Measurements from ENCODE around the gene GLG1.
"Not testable (repeated sequence)": the region's sequence is repeated elsewhere in the genome, so short reads cannot be mapped to it uniquely, and the experiment has no call there.

Gene GLG1

DNA sequence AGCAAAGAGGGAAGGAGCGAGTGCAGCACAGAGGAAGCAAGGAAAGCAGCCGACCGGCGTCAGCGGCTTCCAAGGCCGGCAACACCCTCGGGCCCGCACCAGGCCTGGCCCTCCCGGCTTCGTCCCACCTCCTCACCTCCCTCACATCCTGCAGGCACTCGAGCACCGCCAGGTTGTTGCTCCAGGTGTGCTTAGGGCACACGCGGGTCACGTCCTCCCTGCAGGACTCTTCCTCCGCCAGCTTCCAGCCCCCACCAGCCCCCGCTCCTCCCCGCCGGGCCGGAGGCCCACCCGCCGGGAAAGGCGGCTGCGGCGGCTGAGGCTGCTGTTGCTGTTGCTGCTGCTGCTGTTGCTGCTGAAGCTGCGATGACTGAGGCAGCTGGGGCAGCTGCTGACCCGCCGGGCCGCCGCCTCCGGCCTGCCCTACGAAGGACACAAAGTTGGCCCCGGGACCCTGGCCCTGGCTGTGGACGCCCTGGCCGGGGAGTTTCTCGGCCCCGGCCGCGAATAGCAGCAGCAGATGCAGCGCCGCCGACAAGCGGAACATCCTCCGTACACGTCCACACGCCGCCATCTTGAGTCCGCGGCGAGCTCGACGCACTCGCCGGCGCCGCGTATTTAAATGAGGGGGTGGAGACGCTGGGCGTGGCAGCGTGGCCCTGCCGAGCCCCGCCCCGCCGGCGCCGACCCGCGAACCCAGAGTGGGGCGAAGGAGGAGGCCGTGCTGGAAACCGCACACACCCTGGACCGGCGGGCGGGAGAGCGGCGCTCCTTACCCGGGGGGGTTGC lies at the start of gene GLG1:
Gene GLG1, minus strand, starts transcription at position 594 of the 789 bp plus-strand sequence. Its CDS starts 20 bp downstream, at position 574.
- H3K4me1 ChIP-seq (ENCODE audit: control insufficient read depth, low read length), result peaks cover 21% of the 10 kb centered on the region
- no peaks in the 10 kb centered on the region for H3K27me3 ChIP-seq (ENCODE audit: control insufficient read depth, low read length)
- no peaks in the 10 kb centered on the region for H3K9me2 ChIP-seq (replicated peaks; ENCODE audit: control insufficient read depth, low read length)
- H3K4me3 ChIP-seq (ENCODE audit: low read length), result peak within 1 kb of the TSS; percentile 96
- TF ChIP-seq EZH2phosphoT487 (IDR thresholded peaks at IDR 0.05; ENCODE audit: borderline replicate concordance, low read length) (no peak), CTCF (IDR thresholded peaks at IDR 0.05; ENCODE audit: low read depth, low read length, poor library complexity, severe bottlenecking) (no peak)
- H3K36me3 ChIP-seq (ENCODE audit: control insufficient read depth, low read length), result peaks cover 6% of the 10 kb centered on the region; the same call in 1 of the 2 replicates
- H3K9me3 ChIP-seq (ENCODE audit: control insufficient read depth, insufficient read depth, low read length), result no peaks in the 10 kb centered on the region
- H3K4me2 ChIP-seq (ENCODE audit: low read length), result peak within 1 kb of the TSS; percentile 83
- H4K20me1 ChIP-seq (ENCODE audit: control insufficient read depth, insufficient read depth, low read depth, low read length), result peaks cover 5% of the 10 kb centered on the region
- no peaks in the 10 kb centered on the region for H3F3A ChIP-seq (ENCODE audit: control insufficient read depth, insufficient read depth)
- H3K27ac ChIP-seq (ENCODE audit: low read depth, low read length), result peak within 1 kb of the TSS; percentile 45
- H3K79me2 ChIP-seq (ENCODE audit: control insufficient read depth, low read length), result peaks cover 52% of the 10 kb centered on the region

- no peak overlapping the region for H3K27ac ChIP-seq (ENCODE audit: low read depth, low read length)
These were observed 47.7 kb upstream of the GLG1 start for GRCh38 chr16:74654536-74655050.

DNA sequence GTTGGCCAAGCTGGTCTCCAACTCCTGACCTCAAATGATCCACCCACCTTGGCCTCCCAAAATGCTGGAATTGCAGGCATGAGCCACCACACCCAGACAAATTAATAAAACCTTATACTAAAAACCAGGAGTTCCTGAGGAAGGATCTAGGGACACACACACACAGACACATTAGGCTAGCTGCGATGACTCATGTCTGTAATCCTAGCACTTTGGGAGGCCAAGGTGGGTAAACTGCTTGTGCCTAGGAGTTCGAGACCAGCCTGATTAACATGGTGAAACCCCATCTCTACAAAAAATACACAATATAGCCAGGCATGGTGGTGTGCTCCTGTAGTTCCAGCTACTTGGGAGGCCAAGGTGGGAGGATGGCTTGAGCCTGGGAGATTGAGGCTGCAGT lies 46.0 kb upstream of the GLG1 start:
- not testable (repeated sequence) for H3K9me2 ChIP-seq (replicated peaks; ENCODE audit: control insufficient read depth, low read length); H3K4me3 ChIP-seq (ENCODE audit: low read length); H4K20me1 ChIP-seq (ENCODE audit: control insufficient read depth, insufficient read depth, low read depth, low read length); H3F3A ChIP-seq (ENCODE audit: control insufficient read depth, insufficient read depth); H3K4me2 ChIP-seq (ENCODE audit: low read length); H3K27me3 ChIP-seq (ENCODE audit: control insufficient read depth, low read length); H3K27ac ChIP-seq (ENCODE audit: low read depth, low read length); H3K4me1 ChIP-seq (ENCODE audit: control insufficient read depth, low read length); H3K9me3 ChIP-seq (ENCODE audit: control insufficient read depth, insufficient read depth, low read length)
- peaks cover 92% of the 10 kb centered on the region for H3K36me3 ChIP-seq (ENCODE audit: control insufficient read depth, low read length)
- H3K79me2 ChIP-seq (ENCODE audit: control insufficient read depth, low read length), result peaks cover 97% of the 10 kb centered on the region

More at GRCh38 chr16:74654536-74655050, 47.7 kb upstream of the GLG1 start:
- no peak overlapping the region for H3K4me2 ChIP-seq (ENCODE audit: low read length)
- TF ChIP-seq CTCF (IDR thresholded peaks at IDR 0.05; ENCODE audit: low read depth, low read length, poor library complexity, severe bottlenecking), result no peak
- TF ChIP-seq EZH2phosphoT487 (IDR thresholded peaks at IDR 0.05; ENCODE audit: borderline replicate concordance, low read length), result no peak
- peaks cover 8% of the 10 kb centered on the region for H3F3A ChIP-seq (ENCODE audit: control insufficient read depth, insufficient read depth)
- H3K9me3 ChIP-seq (ENCODE audit: control insufficient read depth, insufficient read depth, low read length), result no peaks in the 10 kb centered on the region
- H3K4me1 ChIP-seq (ENCODE audit: control insufficient read depth, low read length), result peaks cover 17% of the 10 kb centered on the region
- H3K79me2 ChIP-seq (ENCODE audit: control insufficient read depth, low read length), result peaks cover 98% of the 10 kb centered on the region
- H4K20me1 ChIP-seq (ENCODE audit: control insufficient read depth, insufficient read depth, low read depth, low read length), result peaks cover 20% of the 10 kb centered on the region
- H3K27me3 ChIP-seq (ENCODE audit: control insufficient read depth, low read length), result no peaks in the 10 kb centered on the region
- H3K4me3 ChIP-seq (ENCODE audit: low read length), result no peak overlapping the region
- H3K36me3 ChIP-seq (ENCODE audit: control insufficient read depth, low read length), result peaks cover 92% of the 10 kb centered on the region
- H3K9me2 ChIP-seq (replicated peaks; ENCODE audit: control insufficient read depth, low read length), result no peaks in the 10 kb centered on the region

DNA sequence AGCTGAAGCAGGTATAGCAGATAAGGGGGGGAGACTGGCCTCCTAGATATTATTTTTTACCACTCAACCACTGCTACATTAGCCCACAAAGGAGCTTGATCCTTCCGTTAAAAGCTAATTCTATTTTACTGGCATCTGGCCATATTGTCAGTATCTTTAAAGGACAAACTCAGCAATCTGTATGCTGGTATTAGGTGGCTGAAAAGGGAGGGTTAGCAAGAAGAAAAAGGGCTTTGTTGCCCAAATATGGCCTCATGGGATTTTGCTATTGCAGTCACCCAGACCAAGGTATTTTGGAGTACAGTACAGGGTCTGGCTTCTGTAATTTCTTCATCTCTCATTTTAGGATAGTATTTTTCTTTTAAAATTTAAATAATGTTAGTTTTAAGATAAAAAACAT lies 45.3 kb upstream of the GLG1 start:
- Histone ChIP-seq H3K4me2 (ENCODE audit: low read length) (no peak overlapping the region), H3K9me3 (ENCODE audit: control insufficient read depth, insufficient read depth, low read length) (no peaks in the 10 kb centered on the region), H4K20me1 (ENCODE audit: control insufficient read depth, insufficient read depth, low read depth, low read length) (peaks cover 7% of the 10 kb centered on the region; the same call in 1 of the 2 replicates), H3K4me3 (ENCODE audit: low read length) (no peak overlapping the region), H3K27me3 (ENCODE audit: control insufficient read depth, low read length) (no peaks in the 10 kb centered on the region), H3K9me2 (replicated peaks; ENCODE audit: control insufficient read depth, low read length) (no peaks in the 10 kb centered on the region), H3F3A (ENCODE audit: control insufficient read depth, insufficient read depth) (peaks cover 8% of the 10 kb centered on the region), H3K79me2 (ENCODE audit: control insufficient read depth, low read length) (peaks cover 92% of the 10 kb centered on the region), H3K4me1 (ENCODE audit: control insufficient read depth, low read length) (no peaks in the 10 kb centered on the region), H3K27ac (ENCODE audit: low read depth, low read length) (no peak overlapping the region), H3K36me3 (ENCODE audit: control insufficient read depth, low read length) (peaks cover 91% of the 10 kb centered on the region)
- TF ChIP-seq EZH2phosphoT487 (IDR thresholded peaks at IDR 0.05; ENCODE audit: borderline replicate concordance, low read length), result no peak
- TF ChIP-seq CTCF (IDR thresholded peaks at IDR 0.05; ENCODE audit: low read depth, low read length, poor library complexity, severe bottlenecking), result no peak

Measured in DOHH2 (cell line).